ENCODE results near the gene PLTP. TPM values are rescaled to one million over a fixed set of nuclear protein-coding genes. Genes with fewer than 3 reads are reported as not detected.

Gene PLTP
- total and polyA plus RNA-seq, 2 experiments from 2014 or later: 108 to 160 TPM

GRCh38 chr20:45917790-45918141 is 5.8 kb upstream of the PLTP start:
- no peak overlapping the region for H3K27ac ChIP-seq (ENCODE audit: low read depth)
- H3K79me2 ChIP-seq (replicated peaks; ENCODE audit: insufficient read depth): no peaks in the 10 kb centered on the region
- H3K9me3 Mint-ChIP-seq: no peaks in the 10 kb centered on the region
- no peak overlapping the region; the same call in 2 of the 3 replicates for H3K4me3 Mint-ChIP-seq
- no peak for DNase-seq (ENCODE audit: low spot score)
- peaks cover 7% of the 10 kb centered on the region for H3K27me3 Mint-ChIP-seq (ENCODE audit: insufficient read depth, low read depth, poor library complexity)
- no peaks in the 10 kb centered on the region for H3K27me3 ChIP-seq (ENCODE audit: insufficient read depth)
- H3K36me3 ChIP-seq (ENCODE audit: insufficient read depth): no peaks in the 10 kb centered on the region
- no peaks in the 10 kb centered on the region for H3F3A ChIP-seq (replicated peaks; ENCODE audit: low read depth)
- peaks cover under 1% of the 10 kb centered on the region; the same call in 1 of the 2 replicates for H3K4me1 ChIP-seq (ENCODE audit: insufficient read depth)
- no peak overlapping the region for H3K4me3 ChIP-seq
- ATAC-seq: no peak
- H3K4me1 Mint-ChIP-seq: peaks cover 10% of the 10 kb centered on the region
- no peak overlapping the region for H3K27ac Mint-ChIP-seq
- no peak overlapping the region for H2AFZ ChIP-seq
- no peaks in the 10 kb centered on the region for H3K9me2 ChIP-seq (ENCODE audit: insufficient read depth)
- no peaks in the 10 kb centered on the region for H3K36me3 Mint-ChIP-seq (ENCODE audit: low read depth)
- H3K4me2 ChIP-seq: no peak overlapping the region
- TF ChIP-seq, protein P1, sequence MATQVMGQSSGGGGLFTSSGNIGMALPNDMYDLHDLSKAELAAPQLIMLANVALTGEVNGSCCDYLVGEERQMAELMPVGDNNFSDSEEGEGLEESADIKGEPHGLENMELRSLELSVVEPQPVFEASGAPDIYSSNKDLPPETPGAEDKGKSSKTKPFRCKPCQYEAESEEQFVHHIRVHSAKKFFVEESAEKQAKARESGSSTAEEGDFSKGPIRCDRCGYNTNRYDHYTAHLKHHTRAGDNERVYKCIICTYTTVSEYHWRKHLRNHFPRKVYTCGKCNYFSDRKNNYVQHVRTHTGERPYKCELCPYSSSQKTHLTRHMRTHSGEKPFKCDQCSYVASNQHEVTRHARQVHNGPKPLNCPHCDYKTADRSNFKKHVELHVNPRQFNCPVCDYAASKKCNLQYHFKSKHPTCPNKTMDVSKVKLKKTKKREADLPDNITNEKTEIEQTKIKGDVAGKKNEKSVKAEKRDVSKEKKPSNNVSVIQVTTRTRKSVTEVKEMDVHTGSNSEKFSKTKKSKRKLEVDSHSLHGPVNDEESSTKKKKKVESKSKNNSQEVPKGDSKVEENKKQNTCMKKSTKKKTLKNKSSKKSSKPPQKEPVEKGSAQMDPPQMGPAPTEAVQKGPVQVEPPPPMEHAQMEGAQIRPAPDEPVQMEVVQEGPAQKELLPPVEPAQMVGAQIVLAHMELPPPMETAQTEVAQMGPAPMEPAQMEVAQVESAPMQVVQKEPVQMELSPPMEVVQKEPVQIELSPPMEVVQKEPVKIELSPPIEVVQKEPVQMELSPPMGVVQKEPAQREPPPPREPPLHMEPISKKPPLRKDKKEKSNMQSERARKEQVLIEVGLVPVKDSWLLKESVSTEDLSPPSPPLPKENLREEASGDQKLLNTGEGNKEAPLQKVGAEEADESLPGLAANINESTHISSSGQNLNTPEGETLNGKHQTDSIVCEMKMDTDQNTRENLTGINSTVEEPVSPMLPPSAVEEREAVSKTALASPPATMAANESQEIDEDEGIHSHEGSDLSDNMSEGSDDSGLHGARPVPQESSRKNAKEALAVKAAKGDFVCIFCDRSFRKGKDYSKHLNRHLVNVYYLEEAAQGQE (IDR thresholded peaks at IDR 0.05; ENCODE audit: unreplicated experiment): no peak
- TF ChIP-seq CTCF (conservative IDR thresholded peaks at IDR 0.05; ENCODE audit: low read depth in 2 of 2) (no peak), EZH2phosphoT487 (IDR thresholded peaks at IDR 0.05; ENCODE audit: unreplicated experiment) (no peak), CREB1 (CRISPR knock-in tag; IDR thresholded peaks at IDR 0.05; ENCODE audit: low read depth) (no peak), ZNF331 (CRISPR knock-in tag; IDR thresholded peaks at IDR 0.05; ENCODE audit: low read depth) (no peak), EZH2 (IDR thresholded peaks at IDR 0.05; ENCODE audit: low read depth, unreplicated experiment) (no peak)
- H4K20me1 ChIP-seq (replicated peaks; ENCODE audit: insufficient read depth): no peaks in the 10 kb centered on the region

GRCh38 chr20:45913116-45913515 is 1.2 kb upstream of the PLTP start:
- Histone ChIP-seq H3F3A (replicated peaks; ENCODE audit: low read depth) (peaks cover 8% of the 10 kb centered on the region; the same call in 1 of the 2 replicates), H3K4me3 (peak overlapping the region; percentile 91), H3K4me2 (peak overlapping the region; percentile 81; the same call in 1 of the 2 replicates), H3K27ac (ENCODE audit: low read depth) (no peak overlapping the region), H2AFZ (no peak overlapping the region), H3K27me3 (ENCODE audit: insufficient read depth) (no peaks in the 10 kb centered on the region), H4K20me1 (replicated peaks; ENCODE audit: insufficient read depth) (peaks cover 9% of the 10 kb centered on the region), H3K4me1 (ENCODE audit: insufficient read depth) (peaks cover 7% of the 10 kb centered on the region; the same call in 1 of the 2 replicates), H3K36me3 (ENCODE audit: insufficient read depth) (0 out of 2 replicates have a peak, but pooled peaks cover 5% of the 10 kb centered on the region), H3K9me2 (ENCODE audit: insufficient read depth) (no peaks in the 10 kb centered on the region), H3K79me2 (replicated peaks; ENCODE audit: insufficient read depth) (peaks cover 10% of the 10 kb centered on the region)
- no peaks in the 10 kb centered on the region; the same call in 2 of the 3 replicates for H3K9me3 Mint-ChIP-seq
- H3K27me3 Mint-ChIP-seq (ENCODE audit: insufficient read depth, low read depth, poor library complexity): peaks cover 11% of the 10 kb centered on the region
- H3K27ac Mint-ChIP-seq: no peak overlapping the region
- peaks cover 11% of the 10 kb centered on the region; the same call in 2 of the 3 replicates for H3K4me1 Mint-ChIP-seq
- no peak for TF ChIP-seq ETS1 (IDR thresholded peaks at IDR 0.05)
- no peak for TF ChIP-seq CTCF (conservative IDR thresholded peaks at IDR 0.05; ENCODE audit: low read depth in 2 of 2)
- TF ChIP-seq JUNB (IDR thresholded peaks at IDR 0.05; ENCODE audit: unreplicated experiment): no peak
- no peak for TF ChIP-seq EZH2phosphoT487 (IDR thresholded peaks at IDR 0.05; ENCODE audit: unreplicated experiment)
- TF ChIP-seq NANOG (IDR thresholded peaks at IDR 0.05; ENCODE audit: borderline replicate concordance): no peak
- no peak for TF ChIP-seq POLR2AphosphoS5 (IDR thresholded peaks at IDR 0.05; ENCODE audit: low read depth)
- no peak for TF ChIP-seq EZH2 (IDR thresholded peaks at IDR 0.05; ENCODE audit: low read depth, unreplicated experiment)
- TF ChIP-seq CREB1 (CRISPR knock-in tag; IDR thresholded peaks at IDR 0.05; ENCODE audit: low read depth): no peak
- TF ChIP-seq, protein P1 (IDR thresholded peaks at IDR 0.05; ENCODE audit: unreplicated experiment): no peak
- no peak for ATAC-seq
- H3K4me3 Mint-ChIP-seq: no peak overlapping the region
- DNase-seq (ENCODE audit: low spot score): no peak
- H3K36me3 Mint-ChIP-seq (ENCODE audit: low read depth): peaks cover 23% of the 10 kb centered on the region
